C4-2B (cell line): Measurements from ENCODE around the gene STK38.

Source experiments
- CTCF ChIP-seq: fragments of 450-650 bp; conservative IDR thresholded peaks from 2 replicates; pipeline ENCODE4 v1.5.1; 2017; ENCODE audit warnings: mild to moderate bottlenecking
- ZFX ChIP-seq: fragments of 450-650 bp; IDR thresholded peaks from 2 replicates; pipeline ENCODE4 v1.6.1; 2017

GRCh38 chr6:36504181-36504580 is 43.1 kb downstream of the STK38 start:
- TF ChIP-seq CTCF, result no peak
- TF ChIP-seq ZFX, result no peak
